Forelimb muscle (tissue), 1 donor: ENCODE measurements around the gene BCKDHB. TPM values are rescaled to one million over a fixed set of nuclear protein-coding genes. Genes with fewer than 3 reads are reported as not detected.
"Not testable (repeated sequence)": the region's sequence is repeated elsewhere in the genome, so short reads cannot be mapped to it uniquely, and the experiment has no call there.

Source experiments
- DNase-seq: peaks from one replicate; pipeline ENCODE4 v3.0.0-alpha.2; 2013; ENCODE audit warnings: low read depth
- polyA plus RNA-seq: library from polyadenylated mRNA; unstranded; fragments of 120-200 nt; gene quantifications from one replicate; pipeline ENCODE4 v1.2.1, GENCODE V29; 2013; ENCODE audit not compliant: insufficient read length

Gene BCKDHB
- polyA plus RNA-seq, result 18.5 TPM

GRCh38 chr6:80106418-80107235 is at the start of gene BCKDHB:
TSS of gene BCKDHB (plus strand) at chr6:80106671. CDS start at chr6:80106694, 23 bp downstream.
- DNase-seq, result peak; percentile 95

DNA sequence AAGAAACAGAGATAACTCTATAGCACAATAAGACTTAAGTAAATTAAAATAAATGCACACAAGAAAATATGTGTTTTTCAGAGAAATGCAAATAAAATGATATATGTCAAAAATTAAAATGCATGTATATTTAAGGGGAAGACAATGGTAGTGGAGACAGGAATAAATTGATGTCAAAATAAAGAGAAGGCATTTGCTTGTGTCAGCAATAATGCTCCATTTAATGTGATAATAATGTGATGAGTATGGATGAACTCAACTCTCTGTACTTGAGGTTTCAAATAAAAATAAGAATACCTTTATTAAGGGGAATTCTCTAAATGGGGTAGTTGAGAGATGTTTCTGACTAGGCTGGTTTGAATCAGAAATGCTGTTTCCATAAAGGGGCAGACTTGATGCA is 45.7 kb upstream of the BCKDHB start:
- DNase-seq, result no peak

DNA sequence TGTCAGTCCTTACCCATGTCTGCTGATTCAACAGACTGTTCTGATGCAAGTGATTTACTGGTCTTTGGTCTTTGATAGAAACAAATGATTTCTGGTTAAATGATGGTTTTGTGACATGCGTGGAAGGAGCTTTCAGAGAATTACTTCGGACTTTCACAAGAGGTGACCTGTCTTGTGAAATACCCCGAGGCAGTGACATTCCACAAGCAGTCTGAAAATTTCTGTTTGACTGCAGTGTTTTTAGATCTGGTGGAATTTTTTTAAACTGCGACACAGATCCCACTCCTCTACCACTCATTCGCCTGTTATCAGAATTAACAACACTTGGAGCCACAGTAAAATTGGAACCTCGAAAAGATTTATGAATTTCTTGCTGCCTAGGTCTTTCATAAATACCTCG is 38.3 kb upstream of the BCKDHB start:
- not testable (repeated sequence) for DNase-seq

DNA sequence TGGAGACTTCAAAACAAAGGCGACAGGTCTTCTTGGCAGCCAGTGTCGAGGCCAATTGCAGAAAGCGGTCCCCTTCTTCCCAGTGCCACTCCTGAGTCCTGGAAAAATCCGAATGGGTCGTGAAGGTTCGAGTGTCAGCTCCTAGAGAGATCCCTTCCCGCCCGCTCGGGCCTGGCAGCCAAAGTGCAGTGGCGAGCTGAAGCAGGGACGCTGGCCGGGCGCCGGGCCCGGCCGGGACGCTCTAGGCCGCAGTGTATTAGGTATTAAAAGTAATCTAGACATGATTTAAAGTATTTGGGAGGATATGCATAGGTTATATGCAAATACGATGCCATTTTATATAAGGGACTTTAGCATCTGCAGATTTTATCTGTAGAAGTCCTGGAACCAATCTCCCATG is 36.0 kb upstream of the BCKDHB start:
- not testable (repeated sequence) for DNase-seq

DNA sequence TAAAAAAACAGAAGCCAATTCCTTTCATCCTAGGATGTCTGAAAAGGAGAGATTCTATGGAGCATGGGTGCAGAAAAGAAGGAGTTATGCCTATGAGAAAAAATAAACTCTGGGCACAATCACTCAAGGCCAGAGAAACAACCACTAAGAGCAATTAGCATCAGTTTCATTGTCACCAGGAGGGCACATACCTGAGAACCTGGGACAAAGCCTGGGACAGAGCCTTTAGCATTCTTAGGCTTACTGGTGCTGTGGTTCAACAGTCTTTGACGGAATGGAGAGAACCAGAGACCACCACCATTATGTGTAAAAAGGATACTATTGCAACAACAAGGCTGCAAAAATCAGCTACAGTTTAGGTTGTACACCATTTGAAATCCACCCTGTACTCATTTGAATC is 29.4 kb upstream of the BCKDHB start:
- DNase-seq, result no peak

DNA sequence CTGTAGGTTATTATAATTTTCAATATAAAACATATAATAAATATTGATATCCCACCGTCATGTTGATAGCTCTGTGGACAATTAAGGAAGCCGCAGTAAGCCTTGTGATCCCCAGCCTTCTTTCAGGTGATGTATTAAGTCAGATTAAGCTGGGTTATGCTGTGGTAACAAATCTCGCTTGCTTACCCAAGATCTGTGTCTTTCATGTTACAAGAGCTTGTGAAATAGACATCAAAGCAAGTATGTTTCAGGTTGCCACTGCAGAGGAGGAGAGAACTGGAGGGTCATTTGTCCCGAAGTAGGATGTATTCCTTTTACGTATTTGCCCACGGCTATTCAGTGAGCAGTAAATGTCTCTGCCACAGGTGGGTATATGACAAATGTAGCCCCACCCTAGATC is 17.8 kb upstream of the BCKDHB start:
- DNase-seq, result no peak

DNA sequence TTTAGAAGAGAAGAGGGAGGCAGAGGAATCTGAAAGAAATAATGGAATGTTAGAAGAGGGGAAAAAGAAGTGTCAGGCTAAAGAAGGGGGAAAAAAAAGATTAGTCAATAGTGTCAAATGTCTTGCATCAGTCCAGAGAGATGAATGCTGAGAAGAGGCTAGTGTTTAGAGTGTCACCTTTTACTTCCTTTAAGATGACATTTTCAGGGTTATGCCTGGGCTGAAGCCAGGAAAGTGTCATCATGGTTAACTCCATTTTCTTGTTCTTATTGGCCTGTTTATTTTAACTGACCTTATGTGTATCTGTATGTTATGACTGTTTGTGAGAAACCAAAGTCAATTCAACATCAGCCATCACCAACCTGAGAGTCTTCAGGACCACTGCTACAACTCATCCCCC is 15.0 kb upstream of the BCKDHB start:
- no peak for DNase-seq

DNA sequence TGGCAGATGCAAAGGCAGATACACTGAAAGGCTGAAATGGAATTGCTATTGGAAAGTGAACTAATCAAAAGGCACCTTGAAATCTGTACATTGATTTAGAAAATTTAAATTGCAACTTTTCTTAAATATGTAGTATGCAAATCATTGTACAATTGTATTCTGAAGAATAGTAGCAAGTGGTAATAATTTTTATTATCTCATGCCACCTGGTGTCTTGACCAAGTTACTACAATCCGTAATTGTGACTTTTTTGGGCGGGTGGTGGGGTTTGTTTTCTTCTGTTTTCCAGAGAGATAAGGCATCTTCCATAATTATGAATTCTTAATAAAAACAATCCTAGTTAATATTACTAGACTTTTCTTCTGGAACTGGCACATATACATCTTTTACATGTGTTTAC is 12.5 kb upstream of the BCKDHB start:
- DNase-seq, result no peak

DNA sequence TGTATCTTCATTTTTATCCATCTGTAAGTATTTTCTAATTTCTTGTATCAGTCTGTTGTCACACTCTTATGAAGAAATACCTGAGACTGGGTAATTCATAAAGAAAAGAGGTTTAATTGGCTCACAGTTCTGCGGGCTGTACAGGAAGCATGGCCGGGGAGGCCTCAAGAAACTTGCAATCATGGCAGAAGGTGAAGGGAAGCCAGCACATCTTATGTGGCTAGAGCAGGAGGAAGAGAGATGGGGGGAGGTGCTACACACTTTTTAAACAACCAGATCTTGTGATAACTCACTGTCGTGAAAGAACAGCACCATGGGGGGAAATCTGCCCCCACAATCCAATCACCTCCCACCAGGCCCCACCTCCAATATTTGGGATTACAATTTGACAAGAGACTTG is 10.9 kb upstream of the BCKDHB start:
- DNase-seq, result no peak

- no peak for DNase-seq
Observed at GRCh38 chr6:80098392-80098791, 8.1 kb upstream of the BCKDHB start.

GRCh38 chr6:80104520-80104919 is 2.0 kb upstream of the BCKDHB start:
- no peak for DNase-seq

GRCh38 chr6:80105972-80106417 is 476 bp upstream of the BCKDHB start:
- no peak for DNase-seq

DNA sequence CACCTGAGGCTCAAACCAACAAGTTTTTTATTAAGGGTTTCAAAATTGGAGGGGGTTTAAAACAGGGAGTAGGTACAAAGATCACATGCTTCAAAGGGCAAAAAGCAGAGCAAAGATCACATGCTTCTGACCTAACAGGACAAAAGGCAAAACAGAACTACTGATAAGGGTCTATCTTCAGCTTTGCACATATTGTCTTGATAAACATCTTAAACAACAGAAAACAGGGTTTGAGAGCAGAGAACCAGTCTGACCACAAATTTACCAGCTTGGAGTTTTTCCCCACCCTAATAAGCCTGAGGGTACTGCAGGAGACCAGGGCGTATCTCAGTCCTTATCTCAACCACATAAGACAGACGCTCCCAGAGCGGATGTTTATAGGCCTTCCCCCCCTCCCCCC is 16.1 kb downstream of the BCKDHB start:
- not testable (repeated sequence) for DNase-seq

DNA sequence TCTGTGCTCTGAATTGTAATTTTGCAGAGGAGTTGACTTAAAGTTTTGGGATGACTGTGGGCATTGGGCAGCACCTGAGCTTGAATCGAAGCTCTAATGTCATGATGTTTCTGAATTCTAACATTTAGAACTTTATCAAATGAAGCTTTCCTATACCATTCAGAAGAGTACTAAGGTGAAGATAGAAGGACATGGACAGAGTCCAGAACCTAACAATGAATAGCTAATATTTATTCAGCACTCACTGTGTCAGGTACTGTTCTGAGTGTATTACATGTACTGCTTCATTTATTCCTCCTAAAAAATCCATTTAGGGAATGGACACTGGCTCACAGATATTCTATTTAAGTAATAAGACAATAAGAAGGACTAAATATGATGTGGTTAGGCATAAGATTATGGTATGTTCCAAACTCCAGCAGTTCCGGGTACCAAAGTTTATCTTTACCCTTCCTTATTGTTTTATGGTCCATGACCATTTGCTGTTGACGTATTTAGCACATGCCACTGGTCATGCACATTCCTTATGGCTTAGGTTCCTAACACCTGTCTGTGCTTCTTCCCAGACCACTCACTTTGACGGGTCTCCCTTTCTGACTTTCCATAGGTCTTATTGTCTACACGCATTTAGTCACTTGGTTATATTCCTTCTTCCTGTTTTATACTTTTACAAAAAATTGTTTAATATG is 20.3 kb downstream of the BCKDHB start:
- DNase-seq, result no peak

GRCh38 chr6:80129485-80129884 is 23.0 kb downstream of the BCKDHB start:
- DNase-seq, result no peak

DNA sequence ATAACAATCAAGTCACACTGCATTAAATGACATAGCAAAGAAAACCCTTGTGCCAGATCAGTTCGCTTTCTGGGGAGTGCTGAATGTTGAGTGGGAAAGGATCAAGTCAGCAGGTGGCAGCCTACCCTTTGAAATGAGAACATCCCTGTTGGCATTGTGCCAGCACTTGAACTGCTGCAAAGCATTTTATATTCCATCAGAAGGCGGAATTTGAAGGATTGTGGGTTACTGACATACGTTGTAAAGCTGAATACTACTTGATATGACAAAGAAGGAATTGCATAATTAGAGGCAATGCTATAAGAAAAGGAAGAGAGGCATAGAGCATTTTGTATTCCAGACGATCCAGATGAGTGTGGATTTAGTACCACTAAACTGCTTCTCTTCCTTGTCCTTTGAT is 26.5 kb downstream of the BCKDHB start:
- DNase-seq, result peak; percentile 49

DNA sequence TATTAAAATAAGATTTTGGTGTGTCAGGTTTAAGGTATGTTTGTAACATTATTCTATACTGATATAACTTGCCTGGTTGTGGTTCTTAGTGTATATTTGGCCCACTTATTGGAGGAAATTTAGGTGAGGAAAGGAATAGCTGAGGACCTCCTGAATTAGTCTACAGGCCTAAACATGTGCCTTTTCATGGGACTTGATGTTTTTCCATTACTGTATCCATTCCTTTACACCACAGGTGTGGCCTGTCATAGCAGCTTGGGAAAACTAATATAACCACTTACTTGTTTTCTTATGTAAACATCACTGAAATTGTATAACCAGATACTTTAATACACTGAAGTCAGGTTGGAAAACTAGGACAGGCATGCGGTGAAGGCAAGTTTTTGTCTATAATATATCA is 27.6 kb downstream of the BCKDHB start:
- no peak for DNase-seq

DNA sequence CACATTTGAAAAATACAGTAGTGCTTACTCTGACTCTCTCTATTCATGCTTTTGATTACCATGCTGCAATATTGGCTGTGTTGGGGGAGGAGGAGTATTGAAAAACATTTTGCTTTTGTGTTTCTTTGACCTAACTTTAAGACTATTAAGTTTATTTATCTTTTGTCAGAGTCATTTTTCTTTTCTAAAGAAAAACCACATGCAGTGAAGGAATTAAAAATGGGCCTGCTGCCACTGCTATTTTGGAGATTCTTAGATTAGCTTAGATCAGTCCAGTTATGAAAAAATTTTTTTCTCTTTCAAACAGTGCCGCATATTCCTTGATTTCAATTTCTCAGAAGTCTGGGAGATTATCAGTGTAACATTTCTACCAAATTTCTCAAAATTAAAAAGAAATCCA is 36.1 kb downstream of the BCKDHB start:
- DNase-seq, result no peak

GRCh38 chr6:80143419-80143937 is 37.0 kb downstream of the BCKDHB start:
- no peak for DNase-seq

- DNase-seq, result no peak
Observed at GRCh38 chr6:80144753-80145315, 38.4 kb downstream of the BCKDHB start.

DNA sequence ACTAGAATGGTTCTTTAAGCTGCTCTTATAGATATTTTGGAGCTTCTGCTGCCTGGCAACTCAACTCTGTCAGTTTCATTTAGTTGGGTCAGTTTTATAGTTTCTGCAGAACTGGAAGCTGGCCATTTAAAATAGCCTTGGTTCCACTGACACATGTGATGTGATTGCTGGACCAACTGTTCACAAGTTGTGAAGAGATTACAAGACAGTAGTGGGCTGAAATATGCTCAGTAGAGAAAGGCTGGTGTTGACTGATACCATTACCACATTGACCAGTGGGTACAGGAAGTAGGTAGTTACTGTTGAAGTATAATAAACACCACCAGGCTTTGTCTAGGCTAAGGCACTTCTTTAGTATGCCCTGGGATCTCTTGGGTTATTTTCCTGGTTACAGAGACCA is 39.0 kb downstream of the BCKDHB start:
- DNase-seq, result no peak

DNA sequence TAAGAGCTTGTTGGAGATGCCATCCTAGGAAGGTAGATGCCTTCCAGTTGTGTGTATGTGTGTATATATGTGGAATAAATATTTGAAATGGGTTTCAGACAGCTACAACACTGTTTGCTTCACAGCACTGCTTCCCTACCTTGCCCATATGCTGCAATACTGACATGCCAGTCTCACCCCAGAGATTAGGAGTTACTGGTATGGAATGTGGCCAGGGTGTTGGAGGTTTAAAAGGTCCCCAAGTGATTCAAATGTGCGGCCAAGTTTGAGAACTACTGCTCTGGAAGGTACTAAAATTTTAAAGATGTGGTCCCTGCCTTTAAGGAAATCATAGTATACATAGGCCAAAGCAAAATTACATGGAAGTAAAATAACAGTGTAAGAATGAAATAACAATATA is 39.5 kb downstream of the BCKDHB start:
- DNase-seq, result no peak

- DNase-seq, result no peak
Observed at GRCh38 chr6:80148220-80148619, 41.7 kb downstream of the BCKDHB start.
